GM21360 (cell line): ENCODE data around the gene PCDHA6.
"Not testable (repeated sequence)": the region's sequence is repeated elsewhere in the genome, so short reads cannot be mapped to it uniquely, and the experiment has no call there.

Experiments used
- ATAC-seq: cut with Tn5 transposase; IDR thresholded peaks from one replicate; pipeline ENCODE4 v1.9.1; 2021; ENCODE audit warnings: mild to moderate bottlenecking, moderate library complexity; ENCODE audit not compliant: unreplicated experiment

PCDHA6 gene

DNA sequence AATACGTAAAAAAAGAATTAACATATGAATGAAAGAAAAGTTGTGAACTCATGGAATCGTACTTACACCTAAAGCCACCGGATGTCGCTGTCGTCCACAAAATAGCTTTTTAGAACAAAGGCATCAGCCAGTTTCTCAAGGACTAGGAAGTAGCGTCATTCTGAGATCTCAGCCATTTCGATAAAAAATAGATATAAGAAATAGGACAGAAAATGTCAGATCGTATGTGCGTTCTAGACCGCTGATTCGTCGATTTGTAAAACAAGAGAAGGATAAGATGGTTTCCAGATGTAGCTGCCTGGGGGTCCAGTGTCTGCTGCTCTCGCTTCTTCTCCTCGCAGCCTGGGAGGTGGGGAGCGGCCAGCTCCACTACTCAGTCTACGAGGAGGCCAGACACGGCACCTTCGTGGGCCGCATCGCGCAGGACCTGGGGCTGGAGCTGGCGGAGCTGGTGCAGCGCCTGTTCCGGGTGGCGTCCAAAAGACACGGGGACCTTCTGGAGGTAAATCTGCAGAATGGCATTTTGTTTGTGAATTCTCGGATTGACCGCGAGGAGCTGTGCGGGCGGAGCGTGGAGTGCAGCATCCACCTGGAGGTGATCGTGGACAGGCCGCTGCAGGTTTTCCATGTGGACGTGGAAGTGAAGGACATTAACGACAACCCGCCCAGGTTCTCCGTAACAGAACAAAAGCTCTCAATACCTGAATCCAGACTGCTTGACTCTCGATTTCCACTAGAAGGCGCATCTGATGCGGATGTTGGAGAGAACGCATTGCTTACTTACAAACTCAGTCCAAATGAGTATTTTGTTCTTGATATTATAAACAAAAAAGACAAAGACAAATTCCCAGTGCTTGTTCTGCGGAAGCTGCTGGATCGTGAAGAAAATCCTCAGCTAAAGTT, 28.3 kb downstream of the PCDHA6 start, which contains the start of gene PCDHA10:
PCDHA10 (plus strand) TSS at position 126 of the 903 bp plus-strand sequence; CDS start at position 278, 152 bp downstream.
- no peak for ATAC-seq

DNA sequence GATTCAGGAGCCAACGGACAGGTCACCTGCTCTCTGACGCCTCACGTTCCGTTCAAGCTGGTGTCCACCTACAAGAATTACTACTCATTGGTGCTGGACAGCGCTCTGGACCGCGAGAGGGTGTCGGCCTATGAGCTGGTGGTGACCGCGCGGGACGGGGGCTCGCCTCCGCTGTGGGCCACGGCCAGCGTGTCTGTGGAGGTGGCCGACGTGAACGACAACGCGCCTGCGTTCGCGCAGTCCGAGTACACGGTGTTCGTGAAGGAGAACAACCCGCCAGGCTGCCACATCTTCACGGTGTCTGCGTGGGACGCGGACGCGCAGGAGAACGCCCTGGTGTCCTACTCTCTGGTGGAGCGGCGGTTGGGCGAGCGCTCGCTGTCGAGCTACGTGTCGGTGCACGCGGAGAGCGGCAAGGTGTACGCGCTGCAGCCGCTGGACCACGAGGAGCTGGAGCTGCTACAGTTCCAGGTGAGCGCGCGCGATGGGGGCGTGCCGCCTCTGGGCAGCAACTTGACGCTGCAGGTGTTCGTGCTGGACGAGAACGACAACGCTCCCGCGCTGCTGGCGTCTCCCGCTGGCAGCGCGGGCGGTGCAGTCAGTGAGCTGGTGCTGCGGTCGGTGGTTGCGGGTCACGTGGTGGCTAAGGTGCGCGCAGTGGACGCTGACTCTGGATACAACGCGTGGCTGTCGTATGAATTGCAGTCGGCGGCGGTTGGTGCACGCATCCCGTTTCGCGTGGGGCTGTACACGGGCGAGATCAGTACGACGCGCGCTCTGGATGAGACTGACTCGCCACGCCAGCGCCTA, 29.6 kb downstream of the PCDHA6 start:
- ATAC-seq: no peak

DNA sequence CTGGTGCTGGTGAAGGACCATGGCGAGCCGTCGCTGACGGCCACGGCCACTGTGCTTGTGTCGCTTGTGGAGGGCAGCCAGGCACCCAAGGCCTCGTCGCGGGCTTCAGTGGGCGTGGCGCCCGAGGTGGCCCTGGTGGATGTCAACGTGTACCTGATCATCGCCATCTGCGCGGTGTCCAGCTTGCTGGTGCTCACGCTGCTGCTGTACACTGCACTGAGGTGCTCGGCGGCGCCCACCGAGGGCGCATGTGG, 30.2 kb downstream of the PCDHA6 start:
- no peak for ATAC-seq

DNA sequence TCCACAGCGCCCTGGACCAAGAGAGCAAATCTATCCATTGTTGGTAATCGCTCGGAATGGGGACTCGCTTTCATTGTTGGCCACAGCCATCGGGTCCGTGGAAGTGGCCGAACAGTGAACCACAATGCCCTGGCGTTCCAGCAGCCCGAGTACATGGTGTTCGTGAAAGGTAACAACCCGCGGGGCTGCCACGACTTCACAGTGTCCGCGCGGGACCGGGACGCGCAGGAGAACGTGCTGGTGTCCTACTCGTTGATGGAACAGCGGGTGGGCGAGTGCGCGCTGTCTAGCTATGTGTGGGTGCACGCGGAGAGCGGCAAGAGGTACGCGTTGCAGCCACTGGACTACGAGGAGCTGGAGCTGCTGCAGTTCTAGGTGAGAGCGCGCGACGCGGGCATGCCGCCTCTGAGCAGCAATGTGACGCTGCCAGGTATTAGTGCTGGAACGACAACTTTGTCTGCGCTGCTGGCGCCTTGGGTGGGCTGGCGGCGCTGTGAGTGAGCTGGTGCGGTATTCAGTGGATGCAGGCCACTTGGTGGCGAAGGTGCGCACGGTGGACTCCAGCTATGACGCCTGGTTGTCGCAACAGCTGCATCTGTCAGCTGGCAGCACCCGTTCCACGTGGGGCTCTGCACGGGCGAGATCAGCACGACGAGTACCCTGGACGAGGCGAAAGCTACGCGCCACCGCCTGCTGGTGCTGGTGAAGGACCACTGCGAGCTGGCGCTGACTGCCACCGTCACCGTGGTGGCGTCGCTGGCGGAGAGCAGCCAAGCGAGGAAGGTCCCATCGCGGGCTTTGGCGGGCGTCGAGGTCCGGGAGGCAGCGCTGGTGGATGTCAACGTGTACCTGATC, 34.9 kb downstream of the PCDHA6 start:
- no peak for ATAC-seq

DNA sequence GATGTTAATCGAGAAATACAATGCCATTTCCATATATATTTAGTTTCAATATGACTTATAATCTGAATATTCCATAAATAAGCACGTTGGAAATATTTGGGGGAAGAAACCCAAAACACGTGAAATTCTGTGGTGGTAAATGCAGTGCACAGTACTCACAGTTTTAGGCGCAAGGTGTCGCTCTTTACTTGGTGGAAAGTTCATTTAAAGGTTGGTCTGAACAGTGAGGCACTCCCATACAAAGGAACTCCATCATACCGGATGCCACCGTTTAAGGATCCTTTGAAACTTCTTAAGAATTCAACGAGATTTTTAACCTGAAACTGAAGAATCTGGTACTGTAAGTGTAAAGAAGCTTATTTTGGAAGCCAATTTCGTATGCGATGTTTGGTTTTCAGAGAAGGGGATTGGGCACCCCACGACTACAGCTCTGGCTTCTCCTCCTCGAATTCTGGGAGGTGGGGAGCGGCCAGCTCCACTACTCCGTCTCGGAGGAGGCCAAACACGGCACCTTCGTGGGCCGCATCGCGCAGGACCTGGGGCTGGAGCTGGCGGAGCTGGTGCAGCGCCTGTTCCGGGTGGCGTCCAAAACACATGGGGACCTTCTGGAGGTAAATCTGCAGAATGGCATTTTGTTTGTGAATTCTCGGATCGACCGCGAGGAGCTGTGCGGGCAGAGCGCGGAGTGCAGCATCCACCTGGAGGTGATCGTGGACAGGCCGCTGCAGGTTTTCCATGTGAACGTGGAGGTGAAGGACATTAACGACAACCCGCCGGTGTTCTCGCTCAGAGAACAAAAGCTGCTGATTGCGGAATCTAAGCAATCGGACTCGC, 41.2 kb downstream of the PCDHA6 start, which contains the start of gene PCDHA11:
PCDHA11 (plus strand) TSS at position 237 of the 834 bp plus-strand sequence; CDS start at position 384, 147 bp downstream.
- ATAC-seq: no peak

DNA sequence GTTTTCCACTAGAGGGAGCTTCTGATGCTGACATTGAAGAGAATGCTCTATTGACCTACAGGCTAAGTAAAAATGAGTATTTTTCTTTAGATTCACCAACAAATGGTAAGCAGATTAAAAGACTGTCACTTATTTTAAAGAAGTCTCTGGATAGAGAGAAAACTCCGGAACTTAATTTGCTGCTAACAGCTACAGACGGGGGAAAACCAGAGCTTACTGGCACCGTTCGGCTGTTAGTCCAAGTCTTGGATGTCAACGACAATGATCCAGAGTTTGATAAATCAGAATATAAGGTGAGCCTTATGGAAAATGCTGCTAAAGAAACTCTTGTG, 41.8 kb downstream of the PCDHA6 start:
- no peak for ATAC-seq

DNA sequence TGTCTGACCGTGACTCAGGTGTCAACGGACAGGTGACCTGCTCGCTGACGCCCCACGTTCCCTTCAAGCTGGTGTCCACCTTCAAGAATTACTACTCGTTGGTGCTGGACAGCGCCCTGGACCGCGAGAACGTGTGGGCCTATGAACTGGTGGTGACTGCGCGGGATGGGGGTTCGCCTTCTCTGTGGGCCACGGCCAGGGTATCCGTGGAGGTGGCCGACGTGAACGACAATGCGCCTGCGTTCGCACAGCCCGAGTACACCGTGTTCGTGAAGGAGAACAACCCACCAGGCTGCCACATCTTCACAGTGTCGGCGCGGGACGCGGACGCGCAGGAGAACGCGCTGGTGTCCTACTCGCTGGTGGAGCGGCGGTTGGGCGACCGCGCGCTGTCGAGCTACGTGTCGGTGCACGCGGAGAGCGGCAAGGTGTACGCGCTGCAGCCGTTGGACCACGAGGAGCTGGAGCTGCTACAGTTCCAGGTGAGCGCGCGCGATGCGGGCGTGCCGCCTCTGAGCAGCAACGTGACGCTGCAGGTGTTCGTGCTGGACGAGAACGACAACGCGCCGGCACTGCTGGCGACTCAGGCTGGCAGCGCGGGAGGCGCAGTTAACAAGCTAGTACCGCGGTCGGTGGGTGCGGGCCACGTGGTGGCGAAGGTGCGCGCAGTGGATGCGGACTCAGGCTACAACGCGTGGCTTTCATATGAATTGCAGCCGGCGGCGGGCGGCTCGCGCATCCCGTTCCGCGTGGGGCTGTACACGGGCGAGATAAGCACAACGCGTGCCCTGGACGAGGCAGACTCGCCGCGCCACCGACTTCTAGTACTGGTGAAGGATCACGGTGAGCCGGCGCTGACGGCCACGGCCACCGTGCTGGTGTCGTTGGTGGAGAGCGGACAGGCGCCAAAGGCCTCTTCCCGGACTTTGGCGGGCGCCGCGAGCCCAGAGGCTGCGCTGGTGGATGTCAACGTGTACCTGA, 42.8 kb downstream of the PCDHA6 start:
- no peak for ATAC-seq

DNA sequence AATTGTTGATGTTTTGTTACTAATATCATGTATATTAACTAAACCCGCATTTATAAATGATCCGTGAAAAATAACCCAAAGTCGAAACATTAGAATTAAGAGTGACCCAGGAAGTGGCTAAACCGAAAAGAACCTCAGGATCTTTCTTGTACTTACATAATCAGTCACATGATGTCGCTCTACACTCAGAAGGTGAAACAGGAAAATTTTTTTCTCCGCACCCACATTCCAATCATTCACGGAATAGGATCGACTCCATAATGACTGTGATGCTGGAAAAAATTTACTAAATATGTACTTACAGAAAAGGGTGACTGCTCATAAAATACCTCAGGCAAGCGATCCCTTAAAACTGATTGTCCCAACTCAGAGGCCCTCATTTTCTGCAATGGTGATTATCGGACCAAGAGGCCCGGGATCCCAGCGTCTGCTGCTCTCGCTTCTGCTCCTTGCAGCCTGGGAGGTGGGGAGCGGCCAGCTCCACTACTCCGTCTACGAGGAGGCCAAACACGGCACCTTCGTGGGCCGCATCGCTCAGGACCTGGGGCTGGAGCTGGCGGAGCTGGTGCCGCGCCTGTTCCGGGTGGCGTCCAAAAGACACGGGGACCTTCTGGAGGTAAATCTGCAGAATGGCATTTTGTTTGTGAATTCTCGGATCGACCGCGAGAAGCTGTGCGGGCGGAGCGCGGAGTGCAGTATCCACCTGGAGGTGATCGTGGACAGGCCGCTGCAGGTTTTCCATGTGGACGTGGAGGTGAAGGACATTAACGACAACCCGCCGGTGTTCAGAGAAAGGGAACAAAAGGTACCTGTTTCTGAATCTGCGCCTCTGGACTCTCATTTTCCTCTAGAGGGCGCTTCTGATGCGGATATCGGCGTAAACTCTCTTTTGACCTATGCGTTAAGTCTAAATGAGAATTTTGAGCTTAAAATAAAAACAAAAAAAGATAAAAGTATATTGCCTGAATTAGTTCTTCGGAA, 47.6 kb downstream of the PCDHA6 start, which contains the start of gene PCDHA12:
PCDHA12 (plus strand) TSS at position 224 of the 981 bp plus-strand sequence; CDS start at position 389, 165 bp downstream.
- ATAC-seq: no peak

DNA sequence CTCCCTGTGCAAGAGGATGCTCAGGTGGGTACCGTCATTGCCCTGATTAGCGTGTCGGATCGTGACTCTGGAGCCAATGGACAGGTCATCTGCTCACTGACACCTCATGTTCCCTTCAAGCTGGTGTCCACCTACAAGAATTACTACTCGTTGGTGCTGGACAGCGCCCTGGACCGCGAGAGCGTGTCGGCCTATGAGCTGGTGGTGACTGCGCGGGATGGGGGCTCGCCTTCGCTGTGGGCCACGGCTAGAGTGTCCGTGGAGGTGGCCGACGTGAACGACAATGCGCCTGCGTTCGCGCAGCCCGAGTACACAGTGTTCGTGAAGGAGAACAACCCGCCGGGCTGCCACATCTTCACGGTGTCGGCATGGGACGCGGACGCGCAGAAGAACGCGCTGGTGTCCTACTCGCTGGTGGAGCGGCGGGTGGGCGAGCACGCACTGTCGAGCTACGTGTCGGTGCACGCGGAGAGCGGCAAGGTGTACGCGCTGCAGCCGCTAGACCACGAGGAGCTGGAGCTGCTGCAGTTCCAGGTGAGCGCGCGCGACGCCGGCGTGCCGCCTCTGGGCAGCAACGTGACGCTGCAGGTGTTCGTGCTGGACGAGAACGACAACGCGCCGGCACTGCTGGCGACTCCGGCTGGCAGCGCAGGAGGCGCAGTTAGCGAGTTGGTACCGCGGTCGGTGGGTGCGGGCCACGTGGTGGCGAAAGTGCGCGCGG, 48.9 kb downstream of the PCDHA6 start:
- ATAC-seq: not testable (repeated sequence)

DNA sequence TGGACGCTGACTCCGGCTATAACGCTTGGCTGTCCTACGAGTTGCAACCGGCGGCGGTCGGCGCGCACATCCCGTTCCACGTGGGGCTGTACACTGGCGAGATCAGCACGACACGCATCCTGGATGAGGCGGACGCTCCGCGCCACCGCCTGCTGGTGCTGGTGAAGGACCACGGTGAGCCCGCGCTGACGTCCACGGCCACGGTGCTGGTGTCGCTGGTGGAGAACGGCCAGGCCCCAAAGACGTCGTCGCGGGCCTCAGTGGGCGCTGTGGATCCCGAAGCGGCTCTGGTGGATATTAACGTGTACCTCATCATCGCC, 49.5 kb downstream of the PCDHA6 start:
- no peak for ATAC-seq
